ENCODE measurements around the gene ABO.
"Not testable (repeated sequence)": the region's sequence is repeated elsewhere in the genome, so short reads cannot be mapped to it uniquely, and the experiment has no call there.

Gene ABO

GRCh38 chr9:133261753-133262120 lies 13.3 kb downstream of the ABO start:
- DNase-seq, result no peak

- DNase-seq, result no peak
Measured at GRCh38 chr9:133261103-133261752, 13.8 kb downstream of the ABO start.

DNA sequence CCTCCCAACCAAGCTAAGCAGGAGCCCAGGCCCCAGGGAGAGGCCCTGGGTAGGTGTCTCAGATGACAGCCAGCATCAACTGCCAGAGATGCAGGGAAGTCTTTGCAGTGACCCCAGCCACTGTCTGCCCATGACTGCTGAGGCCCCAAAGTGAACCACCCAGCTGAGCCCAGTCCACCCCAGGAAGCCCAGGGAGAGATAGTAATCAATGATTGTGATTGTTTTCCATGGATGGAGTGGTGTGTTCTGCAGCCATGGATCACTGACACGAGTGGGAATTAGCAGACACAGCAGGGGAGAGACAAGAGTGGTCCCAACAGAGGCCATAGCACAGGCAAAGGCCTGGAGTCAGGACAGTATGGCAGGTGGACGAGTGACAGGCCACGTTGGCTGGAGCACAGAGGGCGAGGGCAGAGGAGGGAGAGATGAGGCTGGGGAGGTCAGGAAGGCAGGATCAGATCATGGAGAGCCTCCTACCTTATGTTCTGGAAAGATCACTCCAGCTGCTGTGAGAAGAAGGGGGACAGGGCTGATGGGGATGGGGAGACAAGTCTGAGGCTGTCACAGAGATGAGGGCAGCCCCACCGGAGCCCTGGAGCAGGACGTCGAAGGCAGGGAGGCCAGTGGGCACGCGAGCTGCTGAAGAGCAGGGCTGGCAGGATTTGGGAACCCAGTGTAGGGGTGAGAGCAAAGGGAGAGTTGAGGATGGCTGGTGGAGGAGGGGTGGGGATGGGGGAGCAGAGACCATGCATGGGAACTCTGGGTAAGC lies 14.5 kb downstream of the ABO start:
- DNase-seq, result no peak

- DNase-seq, result no peak
Measured at GRCh38 chr9:133258061-133259015, 16.7 kb downstream of the ABO start.

GRCh38 chr9:133257465-133257956 lies 17.5 kb downstream of the ABO start:
- DNase-seq, result no peak

DNA sequence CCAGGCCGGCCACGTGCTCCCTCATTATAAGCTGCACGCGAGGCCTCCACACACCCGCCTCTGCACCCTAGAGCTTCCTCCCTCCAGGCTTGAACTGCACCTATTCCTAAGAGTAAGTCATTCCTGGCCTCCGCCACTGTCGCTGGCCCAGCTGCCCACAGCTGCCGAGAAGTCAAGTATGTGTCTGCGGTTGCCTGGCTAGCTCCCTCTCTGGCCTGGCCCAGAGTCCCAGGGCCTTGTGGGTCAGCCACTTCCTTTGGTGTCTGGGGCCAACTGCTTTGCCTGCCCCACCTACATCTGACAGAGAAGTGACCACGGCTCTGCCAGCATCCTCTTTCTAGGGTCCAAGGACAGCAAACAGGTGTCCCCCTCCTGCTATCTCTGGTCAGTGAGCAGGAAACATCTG lies 18.3 kb downstream of the ABO start:
- no peak for DNase-seq

- no peak for DNase-seq
Measured at GRCh38 chr9:133256136-133256461, 18.9 kb downstream of the ABO start.

- DNase-seq, result no peak
Measured at GRCh38 chr9:133255371-133256135, 19.4 kb downstream of the ABO start.

GRCh38 chr9:133254471-133254870 lies 20.5 kb downstream of the ABO start:
- no peak for DNase-seq

DNA sequence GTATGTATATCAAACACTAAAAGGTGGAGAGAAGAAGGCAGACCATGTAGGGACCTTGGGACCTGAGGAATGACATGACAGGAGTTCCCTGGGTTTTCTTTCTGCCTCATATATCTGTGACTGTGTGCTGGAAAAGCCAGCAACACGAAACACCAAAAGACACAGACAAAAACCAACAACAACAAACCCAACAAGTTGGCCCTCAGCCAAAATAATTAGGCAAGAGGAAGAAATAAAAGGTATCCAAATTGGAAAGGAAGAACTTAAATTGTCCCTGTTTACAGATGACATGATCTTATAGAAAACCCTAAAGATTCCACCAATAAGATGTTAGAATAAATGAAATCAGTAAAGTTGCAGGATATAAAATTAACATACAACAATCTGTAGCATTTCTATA lies 21.7 kb downstream of the ABO start:
- no peak for DNase-seq

DNA sequence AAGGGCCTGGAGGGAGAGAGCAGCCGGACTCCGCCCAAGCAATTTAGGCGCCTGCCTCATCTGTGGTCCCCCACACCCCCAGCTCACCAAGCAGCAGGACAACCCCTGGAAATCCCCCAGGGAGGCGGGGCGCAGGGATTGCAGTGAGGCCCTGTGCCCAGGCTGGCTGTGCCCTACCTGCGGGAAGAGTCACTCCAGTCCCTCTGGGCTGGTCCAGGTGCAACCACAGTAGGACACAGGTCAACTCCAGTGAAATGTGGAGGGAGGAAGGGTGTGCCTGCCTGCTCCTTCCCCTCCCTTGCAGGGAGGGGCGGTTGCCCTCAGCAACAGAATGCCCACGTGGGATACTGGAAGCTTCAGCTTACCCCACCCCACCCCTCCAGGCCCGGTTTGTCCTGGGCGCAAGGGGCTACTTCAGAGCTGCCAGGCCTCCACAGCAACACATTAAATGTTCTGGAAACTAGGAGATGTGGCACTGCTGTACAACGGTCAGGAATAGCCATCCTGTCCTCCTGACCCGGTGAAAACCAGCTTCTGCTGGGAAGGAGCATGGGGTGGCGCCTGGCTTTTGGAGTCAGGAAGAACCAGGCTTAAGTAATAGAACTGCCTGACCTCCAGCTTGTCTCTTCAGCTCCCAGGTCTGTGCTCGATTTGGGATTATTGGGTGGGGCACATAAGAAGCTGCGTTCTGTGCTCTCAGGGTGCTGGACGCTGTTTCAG lies 22.5 kb downstream of the ABO start:
- DNase-seq, result peak; percentile 27

DNA sequence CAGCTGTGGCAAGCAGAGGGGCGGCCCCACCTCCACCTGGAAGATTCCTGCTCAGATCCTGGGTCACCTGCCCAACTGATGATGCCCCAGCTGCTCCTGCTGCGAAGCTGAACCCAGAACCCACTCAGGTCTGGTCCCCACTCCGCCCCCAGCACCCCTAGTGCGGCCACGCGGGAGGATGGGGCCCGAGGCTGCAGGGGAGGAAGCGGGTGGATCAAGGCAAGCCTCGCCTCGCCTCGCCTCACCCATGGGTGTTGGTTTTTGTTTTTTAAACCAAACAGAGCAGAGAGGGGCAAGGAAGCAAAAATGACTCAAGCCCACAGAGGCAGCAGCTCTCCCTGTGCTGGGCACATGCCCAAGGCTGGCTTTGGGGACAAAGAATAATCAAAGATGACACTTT lies 23.2 kb downstream of the ABO start:
- DNase-seq, result peak; percentile 25

DNA sequence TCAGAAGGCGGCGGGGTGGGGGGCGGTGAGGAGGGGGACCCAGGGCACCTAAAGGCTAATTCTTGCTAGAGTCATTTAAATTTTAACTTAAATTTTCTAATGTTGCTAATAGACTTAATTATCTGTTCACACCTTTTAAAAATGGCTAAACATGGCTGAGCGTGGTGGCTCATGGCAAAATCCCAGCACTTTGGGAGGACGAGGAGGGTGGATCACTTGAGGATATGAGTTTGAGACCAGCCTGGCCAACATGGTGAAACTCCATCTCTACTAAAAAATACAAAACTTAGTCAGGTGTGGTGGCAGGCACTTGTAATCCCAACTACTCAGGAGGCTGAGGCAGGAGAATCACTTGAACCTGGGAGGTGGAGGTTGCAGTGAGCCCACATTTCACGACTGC lies 23.8 kb downstream of the ABO start:
- not testable (repeated sequence) for DNase-seq

GRCh38 chr9:133250741-133251170 lies 24.2 kb downstream of the ABO start:
- DNase-seq, result no peak

DNA sequence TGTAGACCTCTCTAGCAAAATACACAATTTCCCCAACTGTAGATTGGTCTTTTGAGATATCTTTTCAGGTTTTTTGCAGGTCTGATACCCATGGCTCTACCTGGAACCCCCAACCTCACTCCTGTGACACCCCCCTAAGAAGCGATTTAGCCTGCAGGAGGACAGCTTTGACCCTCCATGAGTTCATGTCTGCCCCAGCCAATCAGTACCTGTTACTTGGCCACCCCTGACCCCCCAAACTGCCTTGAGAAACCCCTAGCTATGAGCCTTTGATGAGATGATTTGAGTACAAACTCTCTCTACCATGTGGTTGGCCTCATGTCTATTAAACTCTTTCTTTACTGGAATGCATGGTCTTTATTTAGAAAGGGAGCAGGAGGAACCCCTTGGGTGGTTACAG lies 25.7 kb downstream of the ABO start:
- DNase-seq, result no peak

- DNase-seq, result no peak
Measured at GRCh38 chr9:133248726-133249295, 26.2 kb downstream of the ABO start.

DNA sequence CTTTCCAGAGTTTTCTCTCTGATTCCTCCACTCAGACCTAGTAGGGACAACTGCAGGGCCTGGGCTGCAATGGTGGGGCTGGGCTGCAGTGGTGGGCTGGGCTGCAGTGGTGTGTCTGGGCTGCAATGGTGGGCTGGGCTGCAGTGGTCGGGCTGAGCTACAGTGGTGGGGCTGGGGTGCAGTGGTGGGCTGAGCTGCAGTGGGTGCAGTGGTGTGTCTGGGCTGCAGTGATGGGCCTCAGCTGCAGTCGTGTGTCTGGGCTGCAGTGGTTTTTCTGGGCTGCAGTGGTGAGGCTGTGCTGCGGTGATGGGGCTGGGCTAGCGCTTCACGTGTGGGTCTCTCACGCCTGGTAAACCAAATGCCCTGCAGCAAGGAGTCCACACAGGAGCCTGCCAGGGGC lies 27.4 kb downstream of the ABO start:
- DNase-seq, result no peak

GRCh38 chr9:133246991-133247390 lies 28.0 kb downstream of the ABO start:
- DNase-seq, result no peak

- DNase-seq, result no peak
Measured at GRCh38 chr9:133246562-133246961, 28.4 kb downstream of the ABO start.

GRCh38 chr9:133242991-133243390 lies 32.0 kb downstream of the ABO start:
- no peak for DNase-seq

GRCh38 chr9:133242241-133242640 lies 32.8 kb downstream of the ABO start:
- DNase-seq, result no peak
